Subcutaneous abdominal adipose tissue (tissue), 5 donors: Measurements from ENCODE around the gene ARL6IP6.

Experiments used
- H3K27ac ChIP-seq: one replicate; pipeline ENCODE4 v1.7.0; 2013; ENCODE audit warnings: low read depth, mild to moderate bottlenecking, inconsistent platforms, low read length, moderate library complexity
- H3K27me3 ChIP-seq, 5 donors: one replicate each; pipeline ENCODE4 v1.7.0; 2013; ENCODE audit warnings: low read length in 5 of 5, inconsistent platforms in 1 of 5; ENCODE audit not compliant: control insufficient read depth in 5 of 5, insufficient read depth in 4 of 5
- H3K36me3 ChIP-seq, 5 donors: one replicate each; pipeline ENCODE4 v1.7.0; 2013; ENCODE audit warnings: low read length in 5 of 5; ENCODE audit not compliant: control insufficient read depth in 5 of 5, insufficient read depth in 5 of 5
- H3K4me1 ChIP-seq, 5 donors: one replicate each; pipeline ENCODE4 v1.7.0; 2013; ENCODE audit warnings: low read length in 5 of 5, mild to moderate bottlenecking in 3 of 5, moderate library complexity in 1 of 5; ENCODE audit not compliant: control insufficient read depth in 5 of 5, insufficient read depth in 5 of 5
- H3K4me3 ChIP-seq, 5 donors: one replicate each; pipeline ENCODE4 v1.7.0; 2013; ENCODE audit warnings: low read length in 5 of 5, low read depth in 1 of 5
- H3K9ac ChIP-seq, 5 donors: one replicate each; pipeline ENCODE4 v1.7.0; 2013; ENCODE audit warnings: low read length in 5 of 5, mild to moderate bottlenecking in 4 of 5, moderate library complexity in 3 of 5
- H3K9me3 ChIP-seq, 5 donors: one replicate each; pipeline ENCODE4 v1.7.0; 2013; ENCODE audit warnings: low read length in 5 of 5; ENCODE audit not compliant: control insufficient read depth in 5 of 5
- donor health status: healthy.
- donor health status: healthy.
- donor health status: healthy.
- donor health status: healthy.
- donor health status: healthy.

ARL6IP6 gene

GRCh38 chr2:152782171-152782570 lies 63.8 kb downstream of the ARL6IP6 start:
- Histone ChIP-seq H3K4me1 (no peaks in the 10 kb centered on the region), H3K36me3 (no peaks in the 10 kb centered on the region), H3K27me3 (no peaks in the 10 kb centered on the region), H3K27ac (no peak overlapping the region), H3K9me3 (peaks cover 0 to 2% (median 0%) of the 10 kb centered on the region in 5 donors), H3K9ac (no peak overlapping the region), H3K4me3 (no peak overlapping the region)

- no peak overlapping the region for H3K9ac ChIP-seq
- no peak overlapping the region for H3K4me3 ChIP-seq
- no peaks in the 10 kb centered on the region for H3K36me3 ChIP-seq
- no peaks in the 10 kb centered on the region for H3K27me3 ChIP-seq
- peaks cover 0 to 2% (median 0%) of the 10 kb centered on the region in 5 donors for H3K9me3 ChIP-seq
- no peak overlapping the region for H3K27ac ChIP-seq
- no peaks in the 10 kb centered on the region for H3K4me1 ChIP-seq
Observed at GRCh38 chr2:152790883-152791282, 72.5 kb downstream of the ARL6IP6 start.

GRCh38 chr2:152791979-152792378 lies 73.6 kb downstream of the ARL6IP6 start:
- Histone ChIP-seq H3K4me3 (no peak overlapping the region), H3K27ac (no peak overlapping the region), H3K9ac (no peak overlapping the region), H3K9me3 (no peaks in the 10 kb centered on the region), H3K27me3 (no peaks in the 10 kb centered on the region), H3K36me3 (no peaks in the 10 kb centered on the region), H3K4me1 (no peaks in the 10 kb centered on the region)

GRCh38 chr2:152792974-152793373 lies 74.6 kb downstream of the ARL6IP6 start:
- no peaks in the 10 kb centered on the region for H3K27me3 ChIP-seq
- no peak overlapping the region for H3K9ac ChIP-seq
- no peak overlapping the region for H3K4me3 ChIP-seq
- no peaks in the 10 kb centered on the region for H3K9me3 ChIP-seq
- no peak overlapping the region for H3K27ac ChIP-seq
- no peaks in the 10 kb centered on the region for H3K36me3 ChIP-seq
- no peaks in the 10 kb centered on the region for H3K4me1 ChIP-seq

GRCh38 chr2:152796941-152797340 lies 78.5 kb downstream of the ARL6IP6 start:
- no peaks in the 10 kb centered on the region for H3K36me3 ChIP-seq
- no peaks in the 10 kb centered on the region for H3K4me1 ChIP-seq
- H3K27ac ChIP-seq: no peak overlapping the region
- H3K4me3 ChIP-seq: no peak overlapping the region
- H3K27me3 ChIP-seq: no peaks in the 10 kb centered on the region
- no peaks in the 10 kb centered on the region for H3K9me3 ChIP-seq
- no peak overlapping the region for H3K9ac ChIP-seq

- H3K9ac ChIP-seq: no peak overlapping the region
- H3K36me3 ChIP-seq: no peaks in the 10 kb centered on the region
- H3K4me1 ChIP-seq: no peaks in the 10 kb centered on the region
- no peak overlapping the region for H3K4me3 ChIP-seq
- no peaks in the 10 kb centered on the region for H3K9me3 ChIP-seq
- no peaks in the 10 kb centered on the region for H3K27me3 ChIP-seq
- H3K27ac ChIP-seq: no peak overlapping the region
Observed at GRCh38 chr2:152804687-152805408, 86.4 kb downstream of the ARL6IP6 start.

- Histone ChIP-seq H3K27ac (no peak overlapping the region), H3K27me3 (no peaks in the 10 kb centered on the region), H3K36me3 (no peaks in the 10 kb centered on the region), H3K9me3 (peaks cover 3 to 17% (median 12%) of the 10 kb centered on the region in 5 donors), H3K4me1 (no peaks in the 10 kb centered on the region), H3K4me3 (no peak overlapping the region), H3K9ac (no peak overlapping the region)
Observed at GRCh38 chr2:152811916-152812315, 93.5 kb downstream of the ARL6IP6 start.
